DOHH2 (cell line): ENCODE data around the gene METTL16.

ENCODE experiments used
- EZH2phosphoT487 ChIP-seq: fragments of 200-600 bp; sonication (generic); IDR thresholded peaks from 2 replicates; pipeline ENCODE4 v1.6.1; 2017; ENCODE audit warnings: borderline replicate concordance, mild to moderate bottlenecking, antibody characterized with exemption, low read length, moderate library complexity, mixed read lengths
- TF ChIP-seq, protein P1 (sequence below): fragments of 200-600 bp; sonication (generic); IDR thresholded peaks from one replicate; pipeline ENCODE4 v1.5.1; 2014; ENCODE audit warnings: antibody characterized with exemption, mild to moderate bottlenecking, low read depth, low read length; ENCODE audit not compliant: poor library complexity, severe bottlenecking

DNA sequence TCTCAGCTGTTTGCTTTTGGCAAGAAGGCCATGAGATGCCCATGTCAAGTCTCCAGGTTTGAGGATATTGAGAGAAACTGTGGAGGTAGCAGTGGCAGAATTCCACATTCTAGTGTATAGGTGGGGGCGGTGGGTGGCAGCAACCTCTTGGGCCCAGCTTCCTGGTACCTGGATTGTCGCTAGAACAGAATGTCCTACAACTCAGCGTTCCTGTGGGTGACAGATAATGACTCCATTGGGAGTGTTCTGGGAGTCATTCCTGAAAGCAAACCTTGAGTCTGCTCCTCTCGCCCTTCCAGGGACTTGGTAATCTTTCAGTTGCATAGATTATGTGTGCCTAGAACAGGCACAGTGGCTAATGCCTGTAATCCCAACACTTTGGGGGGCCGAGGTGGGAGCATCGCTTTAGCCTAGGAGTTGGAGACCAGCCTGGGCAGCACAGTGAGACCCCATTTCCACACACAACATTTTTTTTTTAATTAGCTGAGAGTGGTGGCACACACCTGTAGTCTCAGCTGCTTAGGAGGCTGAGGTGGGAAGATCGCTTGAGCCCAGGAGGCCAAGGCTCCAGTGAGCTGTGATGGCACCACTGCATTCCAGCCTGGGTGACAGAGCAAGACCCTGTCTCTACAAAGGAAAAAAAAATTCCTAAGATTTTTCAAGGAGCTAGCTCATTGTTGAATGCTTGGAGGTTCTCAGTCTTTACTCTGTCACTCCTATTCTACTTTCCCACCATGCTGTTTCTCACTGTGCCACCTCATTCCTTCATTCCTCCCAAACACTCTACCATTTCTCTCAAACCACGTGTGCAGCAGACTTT lies 37.9 kb upstream of the METTL16 start:
- TF ChIP-seq, protein P1, sequence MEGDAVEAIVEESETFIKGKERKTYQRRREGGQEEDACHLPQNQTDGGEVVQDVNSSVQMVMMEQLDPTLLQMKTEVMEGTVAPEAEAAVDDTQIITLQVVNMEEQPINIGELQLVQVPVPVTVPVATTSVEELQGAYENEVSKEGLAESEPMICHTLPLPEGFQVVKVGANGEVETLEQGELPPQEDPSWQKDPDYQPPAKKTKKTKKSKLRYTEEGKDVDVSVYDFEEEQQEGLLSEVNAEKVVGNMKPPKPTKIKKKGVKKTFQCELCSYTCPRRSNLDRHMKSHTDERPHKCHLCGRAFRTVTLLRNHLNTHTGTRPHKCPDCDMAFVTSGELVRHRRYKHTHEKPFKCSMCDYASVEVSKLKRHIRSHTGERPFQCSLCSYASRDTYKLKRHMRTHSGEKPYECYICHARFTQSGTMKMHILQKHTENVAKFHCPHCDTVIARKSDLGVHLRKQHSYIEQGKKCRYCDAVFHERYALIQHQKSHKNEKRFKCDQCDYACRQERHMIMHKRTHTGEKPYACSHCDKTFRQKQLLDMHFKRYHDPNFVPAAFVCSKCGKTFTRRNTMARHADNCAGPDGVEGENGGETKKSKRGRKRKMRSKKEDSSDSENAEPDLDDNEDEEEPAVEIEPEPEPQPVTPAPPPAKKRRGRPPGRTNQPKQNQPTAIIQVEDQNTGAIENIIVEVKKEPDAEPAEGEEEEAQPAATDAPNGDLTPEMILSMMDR, result no peak
- no peak for TF ChIP-seq EZH2phosphoT487
